ENCODE measurements around the gene ARFGEF3.

- TF ChIP-seq, protein P1, sequence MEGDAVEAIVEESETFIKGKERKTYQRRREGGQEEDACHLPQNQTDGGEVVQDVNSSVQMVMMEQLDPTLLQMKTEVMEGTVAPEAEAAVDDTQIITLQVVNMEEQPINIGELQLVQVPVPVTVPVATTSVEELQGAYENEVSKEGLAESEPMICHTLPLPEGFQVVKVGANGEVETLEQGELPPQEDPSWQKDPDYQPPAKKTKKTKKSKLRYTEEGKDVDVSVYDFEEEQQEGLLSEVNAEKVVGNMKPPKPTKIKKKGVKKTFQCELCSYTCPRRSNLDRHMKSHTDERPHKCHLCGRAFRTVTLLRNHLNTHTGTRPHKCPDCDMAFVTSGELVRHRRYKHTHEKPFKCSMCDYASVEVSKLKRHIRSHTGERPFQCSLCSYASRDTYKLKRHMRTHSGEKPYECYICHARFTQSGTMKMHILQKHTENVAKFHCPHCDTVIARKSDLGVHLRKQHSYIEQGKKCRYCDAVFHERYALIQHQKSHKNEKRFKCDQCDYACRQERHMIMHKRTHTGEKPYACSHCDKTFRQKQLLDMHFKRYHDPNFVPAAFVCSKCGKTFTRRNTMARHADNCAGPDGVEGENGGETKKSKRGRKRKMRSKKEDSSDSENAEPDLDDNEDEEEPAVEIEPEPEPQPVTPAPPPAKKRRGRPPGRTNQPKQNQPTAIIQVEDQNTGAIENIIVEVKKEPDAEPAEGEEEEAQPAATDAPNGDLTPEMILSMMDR (IDR thresholded peaks at IDR 0.05) = no peak
- TF ChIP-seq POLR2A (IDR thresholded peaks at IDR 0.05) = no peak
Observed at GRCh38 chr6:138337076-138337475, 175.3 kb downstream of the ARFGEF3 start.
